Right atrium auricular region (tissue), 2 donors: ENCODE measurements around the gene ANKS1B. TPM values are rescaled to one million over a fixed set of nuclear protein-coding genes. Genes with fewer than 3 reads are reported as not detected.

Experiments used
- DNase-seq: peaks from one replicate; pipeline ENCODE4 v3.0.0-alpha.2; 2019; ENCODE audit warnings: low spot score
- H3K27ac ChIP-seq, 2 donors: fragments of 200-600 bp; sonication (generic); 1 replicate in 1 of 2; 2 replicates in 1 of 2; pipeline ENCODE4 v1.5.1; 2016 to 2019
- H3K27me3 ChIP-seq, 2 donors: fragments of 200-600 bp; sonication (generic); one replicate each; pipeline versions ENCODE4 v1.5.1 to v1.6.0; 2017 to 2019
- H3K36me3 ChIP-seq: fragments of 200-600 bp; sonication (generic); one replicate; pipeline ENCODE4 v1.5.1; 2016
- H3K4me1 ChIP-seq, 2 donors: fragments of 200-600 bp; sonication (generic); one replicate each; pipeline versions ENCODE4 v1.5.1 to v1.6.0; 2017 to 2019
- H3K4me3 ChIP-seq, 2 donors: fragments of 200-600 bp; sonication (generic); 1 replicate in 1 of 2; 2 replicates in 1 of 2; pipeline ENCODE4 v1.5.1; 2017 to 2019; ENCODE audit warnings: mild to moderate bottlenecking in 1 of 2, moderate library complexity in 1 of 2
- H3K9me3 ChIP-seq, 2 donors: fragments of 200-600 bp; sonication (generic); one replicate each; pipeline ENCODE4 v1.5.1; 2019
- CTCF ChIP-seq, 2 donors: fragments of 200-600 bp; sonication (generic); IDR thresholded peaks; one replicate each; pipeline ENCODE4 v1.5.1; 2019; ENCODE audit warnings: antibody characterized with exemption in 2 of 2
- total RNA-seq, 2 donors: library from RNA; depleted of rRNA; stranded (reverse); fragments of >200 nt; gene quantifications; one replicate each; pipeline ENCODE4 v1.1.0, GENCODE V29; 2016

The ANKS1B gene
- total RNA-seq, 2 donors from 2014 or later: 2.4 to 3.1 TPM

- no peak for DNase-seq
- Histone ChIP-seq H3K4me1 (no peaks in the 10 kb centered on the region), H3K4me3 (no peak overlapping the region), H3K27me3 (no peaks in the 10 kb centered on the region), H3K27ac (no peak overlapping the region), H3K36me3 (no peaks in the 10 kb centered on the region), H3K9me3 (no peaks in the 10 kb centered on the region)
- no peak for TF ChIP-seq CTCF (IDR thresholded peaks at IDR 0.05)
Observed at GRCh38 chr12:98808243-98808875, 1176.4 kb downstream of the ANKS1B start.

- Histone ChIP-seq H3K4me1 (no peaks in the 10 kb centered on the region), H3K27ac (no peak overlapping the region), H3K27me3 (no peaks in the 10 kb centered on the region), H3K9me3 (no peaks in the 10 kb centered on the region), H3K4me3 (no peak overlapping the region), H3K36me3 (no peaks in the 10 kb centered on the region)
- TF ChIP-seq CTCF (IDR thresholded peaks at IDR 0.05): no peak
- no peak for DNase-seq
Observed at GRCh38 chr12:98807187-98807586, 1177.5 kb downstream of the ANKS1B start.

GRCh38 chr12:98803468-98804209 lies 1181.1 kb downstream of the ANKS1B start:
- H3K9me3 ChIP-seq: no peaks in the 10 kb centered on the region
- no peak overlapping the region for H3K4me3 ChIP-seq
- TF ChIP-seq CTCF (IDR thresholded peaks at IDR 0.05): no peak
- no peak for DNase-seq
- H3K27me3 ChIP-seq: no peaks in the 10 kb centered on the region
- H3K36me3 ChIP-seq: no peaks in the 10 kb centered on the region
- H3K4me1 ChIP-seq: no peaks in the 10 kb centered on the region
- no peak overlapping the region for H3K27ac ChIP-seq

- Histone ChIP-seq H3K4me1 (no peaks in the 10 kb centered on the region), H3K36me3 (no peaks in the 10 kb centered on the region), H3K9me3 (no peaks in the 10 kb centered on the region), H3K27ac (no peak overlapping the region), H3K27me3 (no peaks in the 10 kb centered on the region), H3K4me3 (no peak overlapping the region)
- no peak for TF ChIP-seq CTCF (IDR thresholded peaks at IDR 0.05)
- no peak for DNase-seq
Observed at GRCh38 chr12:98799822-98800221, 1184.9 kb downstream of the ANKS1B start.

- Histone ChIP-seq H3K4me1 (no peaks in the 10 kb centered on the region), H3K27me3 (no peaks in the 10 kb centered on the region), H3K27ac (no peak overlapping the region), H3K4me3 (no peak overlapping the region), H3K36me3 (no peaks in the 10 kb centered on the region), H3K9me3 (no peaks in the 10 kb centered on the region)
- no peak for DNase-seq
- no peak for TF ChIP-seq CTCF (IDR thresholded peaks at IDR 0.05)
Observed at GRCh38 chr12:98799146-98799810, 1185.5 kb downstream of the ANKS1B start.
